Spleen (tissue), 11 donors: ENCODE data around the gene YAP1. TPM values are rescaled to one million over a fixed set of nuclear protein-coding genes. Genes with fewer than 3 reads are reported as not detected.

Experiments
- DNase-seq: peaks from one replicate; pipeline ENCODE4 v3.0.0-alpha.2; 2020
- H3K27ac ChIP-seq, 8 donors: fragments of 200-600 bp; sonication (generic) in 7 of 8; 1 replicate in 4 of 8; 2 replicates in 4 of 8; pipeline versions ENCODE4 v1.5.0 to v1.8.0; 2016 to 2021; ENCODE audit warnings: inconsistent platforms in 4 of 8, mild to moderate bottlenecking in 4 of 8, moderate library complexity in 1 of 8
- H3K27me3 ChIP-seq, 7 donors: fragments of 200-600 bp; sonication (generic) in 6 of 7; replicated peaks in 1 of 7; 1 replicate in 4 of 7; 2 replicates in 3 of 7; pipeline versions ENCODE4 v1.5.0 to v1.8.0; 2016 to 2021; ENCODE audit warnings: inconsistent platforms in 3 of 7, mild to moderate bottlenecking in 1 of 7
- H3K36me3 ChIP-seq, 6 donors: fragments of 200-600 bp; sonication (generic) in 5 of 6; 1 replicate in 4 of 6; 2 replicates in 2 of 6; pipeline versions ENCODE4 v1.5.0 to v1.8.0; 2016 to 2021; ENCODE audit warnings: inconsistent platforms in 2 of 6
- H3K4me1 ChIP-seq, 6 donors: fragments of 200-600 bp; sonication (generic) in 5 of 6; 1 replicate in 3 of 6; 2 replicates in 3 of 6; pipeline versions ENCODE4 v1.5.0 to v1.8.0; 2016 to 2021; ENCODE audit warnings: inconsistent platforms in 3 of 6
- H3K4me3 ChIP-seq, 8 donors: fragments of 200-600 bp; sonication (generic) in 7 of 8; 1 replicate in 4 of 8; 2 replicates in 4 of 8; pipeline versions ENCODE4 v1.5.0 to v1.8.0; 2016 to 2021; ENCODE audit warnings: inconsistent platforms in 4 of 8, mild to moderate bottlenecking in 4 of 8, moderate library complexity in 2 of 8
- H3K9me3 ChIP-seq, 8 donors: fragments of 200-600 bp; sonication (generic) in 7 of 8; 1 replicate in 4 of 8; 2 replicates in 4 of 8; pipeline versions ENCODE4 v1.5.0 to v1.8.0; 2016 to 2021; ENCODE audit warnings: inconsistent platforms in 4 of 8
- POLR2A ChIP-seq, 3 donors: fragments of 450-650 bp; IDR thresholded peaks; one replicate each; pipeline ENCODE4 v1.5.1; 2017; ENCODE audit warnings: antibody characterized with exemption in 3 of 3, mild to moderate bottlenecking in 1 of 3
- POLR2AphosphoS5 ChIP-seq, 3 donors: sonication (generic); formaldehyde crosslinking; IDR thresholded peaks; one replicate each; pipeline ENCODE4 v1.5.1; 2017; ENCODE audit warnings: antibody characterized with exemption in 3 of 3
- WGBS, 5 donors: extraction: QIAGEN DNeasy Blood & Tissue Kit in 3 of 5; methylation state at CpG; one replicate each; pipeline versions ENCODE4 v1.1.5 to v1.1.7; 2013 to 2018; 5-methylcytosine and 5-hydroxymethylcytosine counted together
- intact Hi-C: fragments of 100-400 bp; cut with DNase I; formaldehyde crosslinking; loops from one replicate; pipeline ENCODE4 v1.15.0; 2023; ENCODE audit warnings: low total_unique reads
- polyA plus RNA-seq, 3 donors: library from polyadenylated mRNA; stranded (reverse); fragments of 200-250 nt; gene quantifications; one replicate each; pipeline ENCODE4 v1.2.1, GENCODE V29; 2013
- total RNA-seq, 7 donors: library from RNA; depleted of rRNA in 3 of 7; stranded (reverse); fragments of >200 nt in 3 of 7; fragmentation: NEBNext Ultra II Directional in 4 of 7; extraction: Animal tissue kit (Norgen Biotek cat#: 25700) in 4 of 7; gene quantifications; one replicate each; pipeline versions ENCODE4 v1.1.0 to v1.2.1, GENCODE V29; 2016 to 2021
- TF ChIP-seq, protein P1 (sequence below), 11 experiments: fragments of 200-600 bp in 7 of 11; fragments of 450-650 bp in 4 of 11; sonication (generic) in 4 of 11; IDR thresholded peaks in 8 of 11; conservative IDR thresholded peaks in 3 of 11; 1 replicate in 7 of 11; 2 replicates in 4 of 11; pipeline versions ENCODE4 v1.4.0 to v1.8.0; 2016 to 2021; ENCODE audit warnings: antibody characterized with exemption in 11 of 11, inconsistent platforms in 4 of 11, mild to moderate bottlenecking in 1 of 11
- donor health status: healthy with polysubstance abuse.
- donor health status: DM: no; HTN: no; CAD: no; lungs with moderate emphysema.
- donor health status: DM: no; HTN: no; CAD: no.
- donor health status: Bipolar disorder and iron deficiency.
- donor health status: healthy.
- donor health status: DM: no; HTN: no; CAD: no.
- donor health status: DM: yes; HTN: yes; CAD: no.

Gene YAP1
- total and polyA plus RNA-seq, 10 donors, result 4.9 to 37.3 (median 31.4) TPM

GRCh38 chr11:102138223-102138622 is 28.0 kb downstream of the YAP1 start:
- intact Hi-C loops, result no loop called here
- no peak for DNase-seq
- H3K4me3 ChIP-seq, result no peak overlapping the region
- peaks cover 0 to 6% (median 0%) of the 10 kb centered on the region in 7 donors for H3K27me3 ChIP-seq
- WGBS, 5 donors, result 66 to 91% (median 82%) methylated on average over 2 of the region's 2 CpGs
- H3K27ac ChIP-seq, result peak overlapping the region in 1 of 8 donors; percentile 23
- no peaks in the 10 kb centered on the region for H3K9me3 ChIP-seq
- H3K4me1 ChIP-seq, result no peaks in the 10 kb centered on the region
- H3K36me3 ChIP-seq, result no peaks in the 10 kb centered on the region
- TF ChIP-seq, protein P1, sequence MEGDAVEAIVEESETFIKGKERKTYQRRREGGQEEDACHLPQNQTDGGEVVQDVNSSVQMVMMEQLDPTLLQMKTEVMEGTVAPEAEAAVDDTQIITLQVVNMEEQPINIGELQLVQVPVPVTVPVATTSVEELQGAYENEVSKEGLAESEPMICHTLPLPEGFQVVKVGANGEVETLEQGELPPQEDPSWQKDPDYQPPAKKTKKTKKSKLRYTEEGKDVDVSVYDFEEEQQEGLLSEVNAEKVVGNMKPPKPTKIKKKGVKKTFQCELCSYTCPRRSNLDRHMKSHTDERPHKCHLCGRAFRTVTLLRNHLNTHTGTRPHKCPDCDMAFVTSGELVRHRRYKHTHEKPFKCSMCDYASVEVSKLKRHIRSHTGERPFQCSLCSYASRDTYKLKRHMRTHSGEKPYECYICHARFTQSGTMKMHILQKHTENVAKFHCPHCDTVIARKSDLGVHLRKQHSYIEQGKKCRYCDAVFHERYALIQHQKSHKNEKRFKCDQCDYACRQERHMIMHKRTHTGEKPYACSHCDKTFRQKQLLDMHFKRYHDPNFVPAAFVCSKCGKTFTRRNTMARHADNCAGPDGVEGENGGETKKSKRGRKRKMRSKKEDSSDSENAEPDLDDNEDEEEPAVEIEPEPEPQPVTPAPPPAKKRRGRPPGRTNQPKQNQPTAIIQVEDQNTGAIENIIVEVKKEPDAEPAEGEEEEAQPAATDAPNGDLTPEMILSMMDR (IDR thresholded peaks at IDR 0.05 in 8 of 11, conservative IDR thresholded peaks at IDR 0.05 in 3 of 11), result no peak

DNA sequence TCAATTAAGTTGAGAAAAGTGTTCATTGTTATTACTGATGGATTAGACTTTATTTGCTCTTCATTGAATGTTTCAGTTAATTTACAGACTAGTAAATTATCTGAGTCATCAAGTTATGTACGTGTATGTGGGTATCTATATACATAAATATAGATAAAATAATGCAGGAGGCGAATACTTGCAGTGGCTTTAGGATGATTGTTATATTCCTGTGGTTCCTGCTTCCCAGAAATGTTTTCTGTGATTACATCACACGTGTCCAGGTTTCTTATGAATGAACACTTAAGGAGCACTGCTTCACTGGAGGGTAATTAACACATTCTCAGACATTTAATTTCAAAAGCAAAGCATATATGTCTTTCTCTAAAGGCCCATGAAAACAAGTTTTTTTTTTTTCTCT is 28.4 kb downstream of the YAP1 start:
- intact Hi-C loops, result no loop called here
- H3K9me3 ChIP-seq, result no peaks in the 10 kb centered on the region
- H3K27me3 ChIP-seq, result peaks cover 0 to 6% (median 0%) of the 10 kb centered on the region in 7 donors
- 72 to 84% (median 74%) methylated on average over 3 of the region's 3 CpGs for WGBS, 5 donors
- no peak for DNase-seq
- peak overlapping the region in 2 of 8 donors; percentile 23 to 29 for H3K27ac ChIP-seq
- no peak overlapping the region for H3K4me3 ChIP-seq
- no peaks in the 10 kb centered on the region for H3K36me3 ChIP-seq
- TF ChIP-seq POLR2A (IDR thresholded peaks at IDR 0.05), result no peak
- TF ChIP-seq, protein P1 (IDR thresholded peaks at IDR 0.05 in 8 of 11, conservative IDR thresholded peaks at IDR 0.05 in 3 of 11), result no peak
- no peak for TF ChIP-seq POLR2AphosphoS5 (IDR thresholded peaks at IDR 0.05)
- H3K4me1 ChIP-seq, result no peaks in the 10 kb centered on the region

GRCh38 chr11:102139081-102139498 is 28.8 kb downstream of the YAP1 start:
- H3K4me3 ChIP-seq, result no peak overlapping the region
- H3K27ac ChIP-seq, result peak overlapping the region in 2 of 8 donors; percentile 23 to 29
- TF ChIP-seq POLR2A (IDR thresholded peaks at IDR 0.05), result no peak
- TF ChIP-seq, protein P1 (IDR thresholded peaks at IDR 0.05 in 8 of 11, conservative IDR thresholded peaks at IDR 0.05 in 3 of 11), result no peak
- TF ChIP-seq POLR2AphosphoS5 (IDR thresholded peaks at IDR 0.05), result no peak
- DNase-seq, result no peak
- peaks cover 0 to 6% (median 0%) of the 10 kb centered on the region in 7 donors for H3K27me3 ChIP-seq
- 48 to 65% (median 58%) methylated on average over 3 of the region's 3 CpGs for WGBS, 5 donors
- H3K36me3 ChIP-seq, result no peaks in the 10 kb centered on the region
- intact Hi-C loops, result no loop called here
- no peaks in the 10 kb centered on the region for H3K9me3 ChIP-seq
- peaks cover 0 to 3% (median under 1%) of the 10 kb centered on the region in 6 donors for H3K4me1 ChIP-seq

DNA sequence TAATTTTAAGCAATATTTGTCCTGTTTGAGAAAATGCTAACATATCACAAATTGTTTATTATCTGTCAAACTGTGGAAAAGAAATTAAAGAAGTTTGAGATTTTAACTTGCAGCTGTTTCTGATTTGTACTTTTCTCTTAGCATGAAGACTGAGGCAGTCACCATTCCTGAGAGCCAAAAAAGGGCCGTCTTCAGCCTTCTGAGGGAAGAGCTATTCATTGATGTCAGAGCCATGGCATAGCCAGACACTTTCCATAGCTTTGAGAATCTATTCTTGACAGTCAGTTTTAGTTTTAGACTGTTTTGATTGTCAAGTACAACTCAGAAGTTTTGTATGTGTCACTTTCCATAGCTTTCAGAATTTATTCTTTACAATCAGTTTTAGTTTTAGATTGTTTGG is 32.1 kb downstream of the YAP1 start:
- Histone ChIP-seq H3K9me3 (no peaks in the 10 kb centered on the region), H3K4me1 (peaks cover 0 to 16% (median 7%) of the 10 kb centered on the region in 6 donors), H3K4me3 (no peak overlapping the region), H3K27me3 (peaks cover 0 to 6% (median 0%) of the 10 kb centered on the region in 7 donors), H3K27ac (no peak overlapping the region), H3K36me3 (no peaks in the 10 kb centered on the region)
- no peak for DNase-seq
- WGBS, 5 donors, result 66 to 83% (median 76%) methylated on average over 1 of the region's 1 CpG
- TF ChIP-seq POLR2A (IDR thresholded peaks at IDR 0.05) (no peak), POLR2AphosphoS5 (IDR thresholded peaks at IDR 0.05) (no peak)
- TF ChIP-seq, protein P1 (IDR thresholded peaks at IDR 0.05 in 8 of 11, conservative IDR thresholded peaks at IDR 0.05 in 3 of 11), result no peak
- intact Hi-C loops, result no loop called here
